ENCODE data around the gene AATK.

DNA sequence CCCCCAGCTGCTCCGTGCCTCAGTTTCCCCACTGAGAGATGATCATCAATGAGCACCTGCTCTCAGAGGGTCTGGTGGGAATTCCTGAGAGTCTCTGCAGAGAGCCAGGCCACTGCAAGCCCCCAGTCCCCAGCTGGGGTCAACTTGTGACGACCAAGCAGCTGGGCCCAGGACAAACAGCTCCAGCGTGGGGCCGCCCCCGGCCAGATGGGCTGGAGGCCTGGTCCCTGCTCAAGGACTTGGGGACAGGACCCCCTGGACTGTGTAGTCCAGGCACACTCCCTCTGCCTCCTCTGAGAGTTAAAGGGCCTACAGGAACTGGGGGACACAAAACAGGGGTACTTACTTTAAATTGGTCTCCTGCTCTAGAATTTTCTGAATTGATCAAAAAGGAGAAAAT is 16.6 kb upstream of the AATK start:
- TF ChIP-seq TARDBP (IDR thresholded peaks at IDR 0.05), result no peak
- TF ChIP-seq BHLHE40 (IDR thresholded peaks at IDR 0.05; ENCODE audit: borderline replicate concordance), result no peak
- no peak for TF ChIP-seq FOXA1 (IDR thresholded peaks at IDR 0.05)
- TF ChIP-seq SP1 (IDR thresholded peaks at IDR 0.05), result no peak
- TF ChIP-seq CTBP1 (IDR thresholded peaks at IDR 0.05; ENCODE audit: borderline replicate concordance), result no peak
- TF ChIP-seq FOXM1 (IDR thresholded peaks at IDR 0.05; ENCODE audit: borderline replicate concordance), result no peak
- no peak for TF ChIP-seq SUZ12 (IDR thresholded peaks at IDR 0.05)
- no peak for TF ChIP-seq ARNT (IDR thresholded peaks at IDR 0.05)

All from HEK293T (cell line).